ENCODE measurements around the gene ADAM33. TPM values are rescaled to one million over a fixed set of nuclear protein-coding genes. Genes with fewer than 3 reads are reported as not detected.

Gene ADAM33
- total and polyA plus RNA-seq, 8 donors: 4.6 to 143 (median 28.3) TPM

DNA sequence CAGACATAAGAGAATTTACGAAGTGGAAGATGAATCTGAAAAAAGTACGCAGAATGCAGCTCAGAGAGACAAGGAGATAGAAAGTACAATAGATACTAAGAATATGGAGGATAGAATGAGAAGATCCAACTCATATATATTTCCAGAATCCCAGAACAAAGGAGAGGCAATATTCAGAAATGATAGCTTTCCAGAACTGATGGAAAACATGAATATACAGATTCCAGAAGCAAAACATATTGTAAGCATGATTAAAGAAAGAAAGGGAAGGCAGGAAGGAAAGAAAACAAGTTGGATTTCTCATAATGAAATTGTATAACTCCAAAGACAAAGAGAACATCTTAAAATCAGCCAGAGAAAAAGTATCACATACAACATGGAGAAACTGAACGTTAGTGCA, 41.6 kb downstream of the ADAM33 start:
- intact Hi-C loops (cut with DNase I; ENCODE audit: low total_unique reads): no loop called here
- DNase-seq: no peak
- no peaks in the 10 kb centered on the region for H3K4me1 ChIP-seq
- 82 to 99% (median 97%) methylated on average over 3 of the region's 3 CpGs for WGBS, 5 donors
- no peaks in the 10 kb centered on the region for H3K27me3 ChIP-seq
- H3K4me3 ChIP-seq: no peak overlapping the region
- TF ChIP-seq POLR2AphosphoS5 (IDR thresholded peaks at IDR 0.05) (no peak), EP300 (IDR thresholded peaks at IDR 0.05) (no peak), POLR2A (IDR thresholded peaks at IDR 0.05) (no peak)
- TF ChIP-seq, protein P1, sequence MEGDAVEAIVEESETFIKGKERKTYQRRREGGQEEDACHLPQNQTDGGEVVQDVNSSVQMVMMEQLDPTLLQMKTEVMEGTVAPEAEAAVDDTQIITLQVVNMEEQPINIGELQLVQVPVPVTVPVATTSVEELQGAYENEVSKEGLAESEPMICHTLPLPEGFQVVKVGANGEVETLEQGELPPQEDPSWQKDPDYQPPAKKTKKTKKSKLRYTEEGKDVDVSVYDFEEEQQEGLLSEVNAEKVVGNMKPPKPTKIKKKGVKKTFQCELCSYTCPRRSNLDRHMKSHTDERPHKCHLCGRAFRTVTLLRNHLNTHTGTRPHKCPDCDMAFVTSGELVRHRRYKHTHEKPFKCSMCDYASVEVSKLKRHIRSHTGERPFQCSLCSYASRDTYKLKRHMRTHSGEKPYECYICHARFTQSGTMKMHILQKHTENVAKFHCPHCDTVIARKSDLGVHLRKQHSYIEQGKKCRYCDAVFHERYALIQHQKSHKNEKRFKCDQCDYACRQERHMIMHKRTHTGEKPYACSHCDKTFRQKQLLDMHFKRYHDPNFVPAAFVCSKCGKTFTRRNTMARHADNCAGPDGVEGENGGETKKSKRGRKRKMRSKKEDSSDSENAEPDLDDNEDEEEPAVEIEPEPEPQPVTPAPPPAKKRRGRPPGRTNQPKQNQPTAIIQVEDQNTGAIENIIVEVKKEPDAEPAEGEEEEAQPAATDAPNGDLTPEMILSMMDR (IDR thresholded peaks at IDR 0.05): no peak
- H3K36me3 ChIP-seq: peaks cover 10 to 66% (median 58%) of the 10 kb centered on the region in 4 donors
- no peak overlapping the region for H3K27ac ChIP-seq
- no peaks in the 10 kb centered on the region for H3K9me3 ChIP-seq

- TF ChIP-seq POLR2AphosphoS5 (IDR thresholded peaks at IDR 0.05) (no peak), EP300 (IDR thresholded peaks at IDR 0.05) (no peak), POLR2A (IDR thresholded peaks at IDR 0.05) (no peak)
- TF ChIP-seq, protein P1 (IDR thresholded peaks at IDR 0.05): no peak
- Histone ChIP-seq H3K36me3 (peaks cover 7 to 41% (median 24%) of the 10 kb centered on the region in 4 donors), H3K9me3 (no peaks in the 10 kb centered on the region), H3K27me3 (no peaks in the 10 kb centered on the region), H3K27ac (no peak overlapping the region), H3K4me3 (no peak overlapping the region), H3K4me1 (peaks cover 0 to 18% (median 3%) of the 10 kb centered on the region in 4 donors)
- no peak for DNase-seq
- WGBS, 5 donors: 83 to 99% (median 96%) methylated on average over 1 of the region's 1 CpG
- intact Hi-C loops (cut with DNase I; ENCODE audit: low total_unique reads): no loop called here
Observed at GRCh38 chr20:3635346-3635745, 46.5 kb downstream of the ADAM33 start.

- DNase-seq: no peak
- no peaks in the 10 kb centered on the region for H3K27me3 ChIP-seq
- intact Hi-C loops (cut with DNase I; ENCODE audit: low total_unique reads): no loop called here
- peaks cover 0 to 44% (median 26%) of the 10 kb centered on the region in 4 donors for H3K36me3 ChIP-seq
- TF ChIP-seq POLR2A (IDR thresholded peaks at IDR 0.05) (no peak), EP300 (IDR thresholded peaks at IDR 0.05) (no peak), POLR2AphosphoS5 (IDR thresholded peaks at IDR 0.05) (no peak)
- TF ChIP-seq, protein P1 (IDR thresholded peaks at IDR 0.05): no peak
- H3K9me3 ChIP-seq: no peaks in the 10 kb centered on the region
- H3K4me3 ChIP-seq: no peak overlapping the region
- H3K4me1 ChIP-seq: peaks cover 0 to 18% (median 3%) of the 10 kb centered on the region in 4 donors
- H3K27ac ChIP-seq: no peak overlapping the region
- 28 to 62% (median 44%) methylated on average over 6 of the region's 6 CpGs for WGBS, 5 donors
Observed at GRCh38 chr20:3633913-3634478, 47.8 kb downstream of the ADAM33 start.

DNA sequence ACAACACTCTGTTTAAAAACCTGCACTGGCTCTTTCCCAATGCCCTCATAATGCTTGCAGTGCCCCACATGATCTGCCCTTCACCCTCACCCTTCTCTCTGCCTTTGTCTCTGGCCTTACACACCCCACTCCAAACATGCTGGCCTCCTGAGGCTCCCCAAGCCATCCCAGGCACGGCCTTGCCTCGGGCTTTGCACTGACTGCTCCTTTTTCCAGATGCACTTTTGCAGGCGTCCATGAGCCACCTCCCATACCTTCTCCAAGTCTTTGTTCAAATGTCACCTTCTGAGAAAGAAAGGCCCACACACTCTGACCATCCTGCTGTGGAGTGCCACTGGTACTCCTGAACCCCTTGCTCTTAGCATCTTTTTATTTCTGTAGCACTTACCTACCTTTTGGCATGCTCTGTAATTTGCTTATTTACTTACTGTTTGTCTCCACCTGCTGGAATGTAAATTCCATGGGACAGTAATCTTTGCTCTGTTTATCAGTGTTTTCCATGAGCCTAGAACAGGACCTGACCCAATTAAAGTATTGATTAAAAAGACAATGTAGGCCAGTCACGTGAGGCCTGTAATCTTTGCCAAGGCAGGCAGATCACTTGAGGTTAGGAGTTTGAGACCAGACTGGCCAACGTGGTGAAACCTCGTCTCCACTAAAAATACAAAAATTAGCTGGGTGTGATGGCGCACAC, 49.4 kb downstream of the ADAM33 start:
- 68 to 73% (median 69%) methylated on average over 7 of the region's 7 CpGs for WGBS, 5 donors
- TF ChIP-seq POLR2AphosphoS5 (IDR thresholded peaks at IDR 0.05) (no peak), POLR2A (IDR thresholded peaks at IDR 0.05) (no peak), EP300 (IDR thresholded peaks at IDR 0.05) (no peak)
- TF ChIP-seq, protein P1 (IDR thresholded peaks at IDR 0.05): no peak
- DNase-seq: no peak

More for the DNA sequence above, 49.4 kb downstream of the ADAM33 start:
- no peak overlapping the region for H3K27ac ChIP-seq
- H3K36me3 ChIP-seq: peaks cover 0 to 51% (median 28%) of the 10 kb centered on the region in 4 donors
- no peak overlapping the region for H3K4me3 ChIP-seq
- H3K27me3 ChIP-seq: no peaks in the 10 kb centered on the region
- no peaks in the 10 kb centered on the region for H3K9me3 ChIP-seq
- intact Hi-C loops (cut with DNase I; ENCODE audit: low total_unique reads): no loop called here
- peaks cover 0 to 18% (median 3%) of the 10 kb centered on the region in 4 donors for H3K4me1 ChIP-seq
